OCI-LY7 (cell line): ENCODE measurements around the gene TM9SF2.

Experiments used
- EZH2phosphoT487 ChIP-seq: fragments of 200-600 bp; sonication (generic); IDR thresholded peaks from 2 replicates; pipeline ENCODE4 v1.6.1; 2018; ENCODE audit warnings: low read depth, borderline replicate concordance, mild to moderate bottlenecking, mixed run types, antibody characterized with exemption, low read length, moderate library complexity, mixed read lengths
- TF ChIP-seq, protein P1 (sequence below): fragments of 200-600 bp; sonication (generic); conservative IDR thresholded peaks from 2 replicates; pipeline ENCODE4 v1.5.1; 2014; ENCODE audit warnings: mild to moderate bottlenecking, antibody characterized with exemption, low read length, moderate library complexity, mixed read lengths

DNA sequence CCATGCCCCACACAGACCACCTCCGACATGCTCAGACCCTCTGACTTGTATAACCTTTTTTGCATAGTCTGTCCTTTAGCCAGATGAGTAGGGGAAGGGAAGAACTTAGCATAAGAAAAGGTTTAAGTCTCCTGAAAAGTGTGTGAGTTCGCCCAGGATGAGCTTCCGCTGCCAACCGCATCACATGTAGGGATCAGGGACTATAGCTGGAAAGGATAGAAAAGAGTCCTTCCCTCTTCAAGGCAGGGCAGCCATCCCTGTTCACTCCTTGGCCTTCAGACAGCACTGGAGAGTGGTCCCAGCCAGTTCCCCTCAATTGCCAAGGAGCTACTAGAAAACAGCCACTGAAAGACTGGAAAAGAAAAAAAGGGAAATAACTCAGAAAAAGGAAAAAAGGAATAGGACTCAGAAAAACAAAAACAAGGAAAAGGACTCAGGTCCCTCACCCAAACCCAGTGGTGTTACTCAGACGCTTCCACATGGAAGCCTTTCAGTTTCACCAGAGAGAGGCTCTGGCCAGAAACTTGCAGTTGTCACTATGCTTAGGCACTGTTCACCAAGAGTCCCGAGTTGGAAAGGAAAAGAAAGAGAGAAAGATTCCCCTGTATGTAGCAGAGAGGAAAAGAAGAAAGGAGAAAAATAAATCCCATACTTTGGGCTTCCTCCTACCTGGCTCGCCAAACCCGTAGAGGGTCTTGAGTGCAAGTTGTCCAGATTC, 5.6 kb upstream of the TM9SF2 start:
- TF ChIP-seq, protein P1, sequence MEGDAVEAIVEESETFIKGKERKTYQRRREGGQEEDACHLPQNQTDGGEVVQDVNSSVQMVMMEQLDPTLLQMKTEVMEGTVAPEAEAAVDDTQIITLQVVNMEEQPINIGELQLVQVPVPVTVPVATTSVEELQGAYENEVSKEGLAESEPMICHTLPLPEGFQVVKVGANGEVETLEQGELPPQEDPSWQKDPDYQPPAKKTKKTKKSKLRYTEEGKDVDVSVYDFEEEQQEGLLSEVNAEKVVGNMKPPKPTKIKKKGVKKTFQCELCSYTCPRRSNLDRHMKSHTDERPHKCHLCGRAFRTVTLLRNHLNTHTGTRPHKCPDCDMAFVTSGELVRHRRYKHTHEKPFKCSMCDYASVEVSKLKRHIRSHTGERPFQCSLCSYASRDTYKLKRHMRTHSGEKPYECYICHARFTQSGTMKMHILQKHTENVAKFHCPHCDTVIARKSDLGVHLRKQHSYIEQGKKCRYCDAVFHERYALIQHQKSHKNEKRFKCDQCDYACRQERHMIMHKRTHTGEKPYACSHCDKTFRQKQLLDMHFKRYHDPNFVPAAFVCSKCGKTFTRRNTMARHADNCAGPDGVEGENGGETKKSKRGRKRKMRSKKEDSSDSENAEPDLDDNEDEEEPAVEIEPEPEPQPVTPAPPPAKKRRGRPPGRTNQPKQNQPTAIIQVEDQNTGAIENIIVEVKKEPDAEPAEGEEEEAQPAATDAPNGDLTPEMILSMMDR: no peak
- TF ChIP-seq EZH2phosphoT487: no peak
